Right lung (tissue), 5 donors: Measurements from ENCODE around the gene PTPN7. TPM values are rescaled to one million over a fixed set of nuclear protein-coding genes. Genes with fewer than 3 reads are reported as not detected.

Experiments
- DNase-seq, 2 donors: peaks; one replicate each; pipeline ENCODE4 v3.0.0-alpha.2; 2013
- polyA plus RNA-seq, 5 donors: library from polyadenylated mRNA; unstranded; fragments of 120-200 nt; gene quantifications; one replicate each; pipeline versions ENCODE4 v1.2.1 to v1.2.3, GENCODE V29; 2013; ENCODE audit warnings: inconsistent platforms in 1 of 5, low replicate concordance in 1 of 5; ENCODE audit not compliant: insufficient read length in 5 of 5, insufficient read depth in 1 of 5

The PTPN7 gene
- polyA plus RNA-seq, 5 donors: 1.2 to 1.5 (median 1.4) TPM

GRCh38 chr1:202107321-202107761, 53.1 kb downstream of the PTPN7 start:
- no peak for DNase-seq

- DNase-seq: no peak
Measured at GRCh38 chr1:202106340-202107254, 53.8 kb downstream of the PTPN7 start.

GRCh38 chr1:202105571-202106339, 54.6 kb downstream of the PTPN7 start:
- no peak for DNase-seq

- no peak for DNase-seq
Measured at GRCh38 chr1:202104073-202104472, 56.3 kb downstream of the PTPN7 start.

GRCh38 chr1:202101184-202101583, 59.2 kb downstream of the PTPN7 start:
- no peak for DNase-seq

Other genes with a start within 250 kb of the PTPN7 start
- gene LMOD1, start 214.1 kb downstream of the PTPN7 start, polyA plus RNA-seq: 1 to 10 TPM; 3.5 to 8.2 (median 5.1) TPM
- 10 to 100 TPM; 46.5 to 54.9 (median 51.1) TPM for gene TIMM17A, start 205.1 kb downstream of the PTPN7 start, polyA plus RNA-seq
- 10 to 100 TPM; 54.7 to 66.3 (median 59.5) TPM for gene RNPEP, start 178.0 kb downstream of the PTPN7 start, polyA plus RNA-seq
- gene ELF3, start 150.0 kb downstream of the PTPN7 start, polyA plus RNA-seq: 10 to 100 TPM; 54.6 to 93.2 (median 63.4) TPM
- gene GPR37L1, start 37.7 kb downstream of the PTPN7 start, polyA plus RNA-seq: under 1 TPM; 0.06 to 0.12 (median 0.07) TPM
- gene ARL8A, start 15.9 kb downstream of the PTPN7 start, polyA plus RNA-seq: 10 to 100 TPM; 36.5 to 47.3 (median 43.8) TPM
- gene LGR6, start 33.2 kb upstream of the PTPN7 start, polyA plus RNA-seq: 1 to 10 TPM in 3 of 5 donors, under 1 TPM in 2; 0.61 to 1.7 (median 1.2) TPM
- 10 to 100 TPM; 23.1 to 44.5 (median 33.1) TPM for gene UBE2T, start 181.3 kb upstream of the PTPN7 start, polyA plus RNA-seq
- gene PPP1R12B, start 188.1 kb upstream of the PTPN7 start, polyA plus RNA-seq: 10 to 100 TPM; 16.2 to 35.8 (median 32.4) TPM